Skeletal muscle cell (primary cell): ENCODE results near the gene TFRC.
A peak's percentile ranks its signal among the peaks of the same experiment; 100 is the strongest.
"Not testable (repeated sequence)": the region's sequence is repeated elsewhere in the genome, so short reads cannot be mapped to it uniquely, and the experiment has no call there.

Experiments
- DNase-seq: peaks from one replicate; pipeline ENCODE4 v3.0.0-alpha.2; 2010; ENCODE audit warnings: low read depth
- H3K4me3 ChIP-seq: 2 replicates; pipeline ENCODE4 v1.5.1; 2011; ENCODE audit warnings: low read depth, mild to moderate bottlenecking, control low read depth, low read length, moderate library complexity

The TFRC gene

DNA sequence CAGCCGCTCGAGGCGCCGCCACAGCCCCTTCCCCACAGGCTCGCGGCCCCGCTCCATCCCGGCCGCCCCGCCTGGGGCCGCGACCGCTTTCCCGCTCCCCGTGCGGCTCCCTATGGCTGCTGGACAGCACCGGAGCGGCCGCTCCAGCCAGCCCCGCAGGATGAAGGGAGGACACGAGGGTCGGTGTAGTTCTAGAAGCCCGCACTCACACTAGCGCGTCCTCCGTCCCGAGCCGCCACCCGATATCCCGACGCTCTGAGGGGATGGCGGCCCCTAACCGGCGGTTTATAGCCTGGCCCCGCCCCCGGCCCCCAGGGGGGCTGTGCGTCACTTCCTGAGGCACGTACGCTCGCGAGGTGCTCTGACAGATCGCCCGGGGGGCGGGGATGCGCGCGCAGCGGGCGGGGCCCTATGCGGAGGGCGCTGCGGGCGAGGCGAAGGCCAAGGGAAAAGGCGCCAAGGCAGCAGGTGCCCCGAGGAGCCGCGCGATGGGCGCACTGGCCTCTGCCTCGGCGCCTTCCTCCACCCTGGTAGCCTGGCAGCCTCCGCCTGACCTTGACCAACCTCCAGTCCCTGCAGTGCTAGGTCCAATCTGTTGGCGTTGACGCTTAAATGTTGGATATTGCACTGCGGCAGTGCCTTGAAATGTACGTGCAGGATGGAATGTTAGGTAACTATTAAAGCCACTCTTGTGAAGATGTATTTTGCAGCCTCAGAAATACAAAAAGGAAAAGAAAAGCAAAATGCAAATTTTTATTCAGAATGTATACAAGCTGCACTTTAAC lies at the start of gene TFRC:
TSS of gene TFRC (minus strand) at position 257 of the 785 bp plus-strand sequence. CDS start 4,991 bp downstream, outside the sequence.
- peak within 1 kb of the TSS; percentile 82 for H3K4me3 ChIP-seq
- DNase-seq, result peak; percentile 71

DNA sequence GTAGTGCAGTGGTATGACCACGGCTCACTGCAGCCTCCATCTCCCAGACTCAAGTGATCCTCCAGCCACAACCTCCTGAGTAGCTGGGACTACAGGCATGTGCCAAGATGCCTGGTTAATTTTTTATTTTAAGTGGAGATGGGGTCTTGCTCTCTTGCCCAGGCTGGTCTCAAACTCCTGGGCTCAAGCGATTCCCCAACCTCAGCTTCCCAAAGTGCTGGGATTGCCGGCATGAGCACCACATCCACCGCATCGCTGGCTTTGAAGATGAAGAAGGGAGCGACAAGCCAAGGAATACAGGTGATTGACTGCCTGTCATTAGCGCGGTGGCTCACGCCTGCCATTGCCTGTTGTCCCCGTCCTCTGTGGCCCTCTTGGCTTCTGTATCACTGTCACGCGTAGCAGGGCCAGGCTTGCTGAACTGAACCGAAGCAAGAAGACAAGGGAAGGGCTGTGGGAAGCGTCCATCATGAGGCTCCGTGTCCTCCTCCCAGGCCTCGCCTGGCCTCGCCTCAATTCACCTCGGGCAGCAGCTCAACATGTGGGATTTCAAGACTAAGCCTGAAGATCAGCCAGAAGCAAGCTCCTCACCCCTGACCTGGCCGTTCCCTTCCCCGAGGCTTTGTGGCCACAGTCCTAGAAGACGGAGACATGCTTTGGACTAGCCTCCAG lies 46.4 kb upstream of the TFRC start:
- DNase-seq, result no peak
- H3K4me3 ChIP-seq, result no peak overlapping the region

DNA sequence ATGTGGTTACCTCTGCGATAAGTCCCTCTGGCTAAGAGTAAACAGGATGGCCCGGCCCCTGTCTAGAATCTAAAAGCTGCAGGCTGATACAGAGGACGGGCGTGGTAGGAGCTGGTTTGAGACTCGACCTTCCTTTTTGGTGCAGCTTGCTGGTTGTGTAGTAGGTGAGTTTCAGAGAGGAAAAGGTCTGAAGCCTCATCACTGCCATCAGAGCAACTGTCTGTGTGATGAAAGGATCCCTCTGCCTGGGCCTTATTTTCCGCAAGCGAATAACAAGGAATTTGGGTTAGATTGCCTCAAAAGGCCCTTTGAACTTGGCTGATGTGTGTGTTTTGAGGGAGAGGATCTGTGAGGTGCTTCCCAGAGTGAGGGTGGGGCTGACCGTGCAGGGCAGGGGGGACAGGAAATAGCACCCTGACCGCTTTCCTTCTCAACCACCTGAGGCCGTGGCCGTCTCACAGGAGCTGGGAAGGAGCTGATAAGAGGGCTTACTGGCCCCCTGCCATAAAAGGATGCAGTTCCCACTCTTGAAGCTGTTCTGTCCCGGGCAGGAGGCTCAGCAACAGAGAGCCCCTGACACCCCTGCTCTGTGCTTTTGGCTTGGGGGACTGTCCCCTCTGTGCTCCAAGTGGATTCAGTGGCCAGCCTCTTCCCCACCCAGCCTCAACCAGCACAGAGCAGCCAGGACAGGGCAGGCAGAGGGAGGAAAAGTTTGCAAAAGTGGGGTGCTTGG lies 45.6 kb upstream of the TFRC start:
- no peak overlapping the region for H3K4me3 ChIP-seq
- DNase-seq, result no peak

DNA sequence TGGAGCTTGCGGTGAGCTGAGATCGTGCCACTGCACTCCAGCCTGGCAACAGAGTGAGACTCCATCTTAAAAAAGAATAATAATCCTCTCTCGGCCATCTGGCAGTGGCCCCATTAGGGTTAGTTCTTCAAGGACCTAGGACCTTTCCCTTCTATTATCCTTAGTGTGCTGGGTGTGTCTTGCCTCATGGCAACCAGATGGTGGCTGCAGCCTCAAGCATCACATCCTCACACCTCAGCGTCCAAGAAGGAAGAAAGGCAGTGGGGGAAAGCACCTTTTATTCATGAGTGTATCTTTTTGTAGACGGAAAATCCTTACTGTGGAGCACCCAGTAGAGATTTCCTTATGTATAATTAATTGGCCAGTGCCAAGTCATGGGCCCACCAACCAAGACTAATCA lies 42.7 kb upstream of the TFRC start:
- H3K4me3 ChIP-seq, result no peak overlapping the region
- DNase-seq, result no peak

DNA sequence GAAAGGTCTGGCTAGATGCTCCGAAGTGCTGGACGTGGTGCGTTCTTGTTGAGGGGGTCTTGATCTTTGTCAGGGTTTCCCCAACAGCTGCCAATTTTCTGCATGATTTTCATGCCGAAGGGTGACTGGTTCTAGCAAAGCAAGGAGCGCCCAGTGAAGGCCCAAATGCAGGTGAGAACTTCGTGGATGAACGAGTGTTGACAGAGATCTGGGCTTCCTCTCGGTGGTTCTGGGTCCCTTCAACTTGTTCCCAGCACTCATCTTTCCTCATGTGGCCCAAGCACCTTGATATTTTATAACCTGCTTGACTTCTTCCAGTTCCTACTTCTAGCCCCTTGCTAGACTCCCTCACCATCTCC lies 40.8 kb upstream of the TFRC start:
- no peak for DNase-seq
- H3K4me3 ChIP-seq, result no peak overlapping the region

DNA sequence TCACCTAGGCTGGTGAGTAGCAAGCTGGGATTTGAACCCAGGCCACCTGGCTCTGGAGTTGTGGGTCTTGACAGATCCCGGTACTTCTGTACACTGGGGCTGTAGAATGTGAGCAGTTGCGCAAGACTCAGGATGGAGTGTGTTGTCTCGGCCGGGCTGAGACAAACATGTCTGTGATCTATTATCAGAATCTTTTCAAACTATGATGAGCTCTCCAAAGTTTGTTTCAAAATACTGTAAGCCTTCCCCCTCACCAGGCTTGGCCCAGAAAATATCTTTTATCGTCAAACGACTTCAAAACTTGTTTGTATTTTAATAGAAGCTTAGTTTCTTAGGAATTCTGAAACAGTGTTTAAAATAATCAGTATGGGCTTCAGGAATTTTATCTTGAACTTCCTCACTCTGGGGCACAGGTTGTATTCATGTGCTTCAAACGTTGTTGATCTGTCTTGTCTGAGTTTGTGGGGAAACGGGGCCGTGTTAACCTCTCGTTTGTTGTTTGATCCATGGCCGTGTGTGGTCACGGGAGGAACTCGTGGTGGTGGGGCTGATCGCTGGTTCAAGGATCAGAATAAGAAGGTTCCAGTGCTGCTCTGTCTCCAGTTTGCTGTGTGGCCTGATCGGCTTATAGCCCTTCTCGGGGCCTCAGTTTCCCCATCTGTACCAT lies 40.3 kb upstream of the TFRC start:
- H3K4me3 ChIP-seq, result no peak overlapping the region
- DNase-seq, result no peak

DNA sequence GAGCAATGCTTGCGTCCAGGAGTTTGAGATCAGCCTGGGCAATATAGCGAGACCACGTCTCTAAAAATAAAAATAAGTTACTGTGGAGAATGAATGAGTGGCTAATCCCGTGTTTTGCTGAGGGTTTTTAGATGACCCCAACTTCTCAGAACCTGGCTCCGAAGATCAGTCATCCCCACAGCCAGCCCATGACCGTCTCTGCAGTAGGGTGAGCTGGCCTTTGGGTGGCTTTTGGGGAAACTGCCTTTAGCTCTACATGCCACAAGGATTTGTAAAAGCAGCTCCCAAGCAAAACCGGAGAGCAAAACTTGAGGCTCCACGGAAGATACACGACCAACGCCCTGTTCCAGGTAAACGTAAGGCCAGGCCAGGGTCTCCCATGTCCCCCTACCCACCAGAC lies 39.2 kb upstream of the TFRC start:
- H3K4me3 ChIP-seq, result no peak overlapping the region
- no peak for DNase-seq

DNA sequence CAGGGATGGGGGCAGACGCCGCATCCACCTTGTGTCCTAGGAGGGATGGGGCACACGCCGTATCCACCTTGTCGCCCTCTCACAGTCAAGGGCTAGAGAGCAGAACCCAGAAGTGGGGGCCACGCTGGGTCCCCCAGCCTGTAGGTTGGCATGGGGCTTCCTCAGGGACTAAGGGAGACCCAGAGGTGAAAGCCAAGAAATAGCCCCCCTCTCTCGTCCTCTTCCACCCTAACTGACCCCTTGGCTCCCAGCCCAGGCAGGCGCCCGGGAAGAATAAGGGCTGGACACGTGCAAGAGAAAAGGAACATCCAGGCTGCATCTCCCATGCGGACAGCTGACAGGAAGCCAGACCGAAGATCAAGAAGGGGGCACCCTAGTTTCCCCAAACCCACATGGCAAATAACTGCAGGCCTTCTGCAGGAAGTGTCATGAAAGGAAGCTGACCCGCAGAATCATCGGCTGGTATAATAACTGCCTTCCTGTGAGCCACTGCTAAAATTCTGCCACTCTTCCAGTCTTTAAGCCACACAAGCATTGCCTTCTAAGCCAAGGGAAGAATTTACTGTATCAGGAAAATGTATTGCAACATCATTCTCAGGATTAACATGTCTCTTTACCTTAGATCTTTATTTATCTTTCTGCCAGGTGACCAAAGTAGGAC lies 38.5 kb upstream of the TFRC start:
- H3K4me3 ChIP-seq, result no peak overlapping the region
- DNase-seq, result no peak

DNA sequence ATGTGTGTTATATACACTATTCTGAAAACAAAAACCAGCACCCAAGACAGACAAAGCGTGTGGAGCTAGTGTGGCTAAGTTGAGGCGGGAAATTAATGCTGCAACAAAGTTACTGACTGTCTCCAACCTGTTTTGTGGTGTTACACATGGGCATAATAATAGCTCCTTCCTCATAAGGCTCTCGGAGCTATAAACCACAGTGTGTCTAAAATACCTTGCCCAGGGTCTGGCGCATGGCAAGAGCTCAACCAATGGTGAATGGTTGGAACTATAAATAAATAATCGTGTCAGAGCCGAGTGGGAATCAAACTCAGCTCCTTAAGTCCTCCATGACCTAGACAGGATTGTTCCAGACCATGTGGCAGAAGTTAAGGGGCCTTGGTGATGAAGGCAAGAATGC lies 35.9 kb upstream of the TFRC start:
- DNase-seq, result no peak

DNA sequence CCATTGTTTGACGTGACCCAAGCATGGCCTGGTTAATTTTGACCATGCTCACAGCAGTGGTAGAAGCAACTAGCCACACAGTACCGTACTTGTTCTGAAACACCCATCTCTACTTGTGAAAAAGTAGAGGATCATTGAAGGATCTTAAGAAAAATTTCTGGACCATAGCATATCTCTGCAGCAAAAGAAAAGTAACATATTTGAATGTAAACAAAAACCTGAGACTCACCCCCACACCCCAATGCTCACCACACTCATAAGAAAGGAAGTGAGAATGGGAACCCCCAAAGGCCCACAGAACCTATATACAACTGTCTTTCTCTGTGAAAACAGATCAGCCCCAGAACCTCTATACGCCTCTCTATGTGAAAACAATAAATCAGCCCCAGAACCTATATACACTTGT lies 33.8 kb upstream of the TFRC start:
- DNase-seq, result no peak
- H3K4me3 ChIP-seq, result no peak overlapping the region

More for the DNA sequence above, 35.9 kb upstream of the TFRC start:
- no peak overlapping the region for H3K4me3 ChIP-seq

DNA sequence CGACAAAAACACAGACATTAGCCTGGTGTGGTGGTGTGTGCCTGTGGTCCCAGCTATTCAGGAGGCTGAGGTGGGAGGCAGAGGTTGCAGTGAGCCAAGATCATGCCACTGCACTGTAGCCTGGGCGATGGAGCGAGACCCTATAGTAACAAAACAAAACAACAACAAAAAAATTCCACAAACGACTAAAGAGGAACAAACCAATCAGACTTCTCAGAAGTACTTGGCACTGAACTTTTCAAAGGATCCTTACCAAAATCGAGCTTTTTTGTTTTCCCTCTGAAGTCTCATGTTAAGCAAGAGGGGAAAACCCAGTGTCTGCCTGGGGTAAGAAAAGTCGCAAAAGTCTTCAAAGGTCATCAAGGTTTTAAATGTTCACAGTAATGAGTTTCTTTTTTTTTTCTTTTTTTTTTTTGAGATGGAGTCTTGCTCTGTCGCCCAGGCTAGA lies 30.1 kb upstream of the TFRC start:
- H3K4me3 ChIP-seq, result no peak overlapping the region
- DNase-seq, result no peak

DNA sequence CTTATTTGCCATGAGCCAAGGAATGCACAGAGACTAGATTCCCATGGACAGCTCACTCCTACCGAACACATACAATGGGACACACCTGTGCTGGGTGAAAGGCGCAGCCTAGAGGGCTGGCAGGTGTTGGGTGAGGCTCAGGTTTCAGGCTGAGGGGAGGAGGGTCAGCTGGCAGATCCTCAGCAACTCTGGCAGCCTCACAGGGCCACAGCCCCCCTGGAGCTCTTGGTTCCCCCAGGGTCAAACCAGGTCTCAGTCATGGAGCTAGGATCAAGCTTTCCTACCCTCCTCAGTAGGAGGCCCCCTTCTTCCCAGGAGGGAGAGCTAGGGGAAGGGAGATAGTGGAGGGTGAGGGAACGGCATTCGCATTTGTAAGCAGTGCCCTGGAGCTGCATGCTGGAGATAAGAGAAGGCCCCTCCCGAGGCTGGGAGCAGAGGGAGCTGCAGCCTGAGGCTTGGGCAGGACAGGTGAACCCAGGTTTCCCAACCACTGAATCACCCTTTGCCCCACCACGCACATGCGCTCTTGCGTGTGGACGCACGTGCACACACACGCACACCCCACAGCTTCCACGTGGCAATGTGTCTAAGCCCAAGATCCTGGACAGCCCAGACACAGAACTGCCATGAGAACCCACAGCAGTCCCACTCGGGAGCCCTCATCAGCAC lies 26.3 kb upstream of the TFRC start:
- DNase-seq, result no peak
- H3K4me3 ChIP-seq, result no peak overlapping the region

DNA sequence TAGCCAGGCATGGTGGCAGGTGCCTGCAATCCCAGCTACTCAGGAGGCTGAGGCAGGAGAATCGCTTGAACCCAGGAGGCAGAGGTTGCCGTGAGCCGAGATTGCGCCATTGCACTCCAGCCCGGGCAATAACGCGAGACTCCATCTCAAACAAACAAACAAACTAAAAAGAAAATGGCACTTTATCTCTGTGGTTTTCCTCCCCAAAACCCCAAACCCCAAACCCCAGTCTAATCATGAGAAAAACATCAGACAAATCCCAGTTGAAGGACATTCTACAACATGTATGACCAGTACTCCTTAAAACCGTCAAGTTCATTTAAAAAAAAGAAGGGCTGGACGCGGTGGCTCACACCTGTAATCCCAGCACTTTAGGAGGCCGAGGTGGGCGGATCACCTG lies 22.8 kb upstream of the TFRC start:
- DNase-seq, H3K4me3 ChIP-seq: not testable (repeated sequence)

DNA sequence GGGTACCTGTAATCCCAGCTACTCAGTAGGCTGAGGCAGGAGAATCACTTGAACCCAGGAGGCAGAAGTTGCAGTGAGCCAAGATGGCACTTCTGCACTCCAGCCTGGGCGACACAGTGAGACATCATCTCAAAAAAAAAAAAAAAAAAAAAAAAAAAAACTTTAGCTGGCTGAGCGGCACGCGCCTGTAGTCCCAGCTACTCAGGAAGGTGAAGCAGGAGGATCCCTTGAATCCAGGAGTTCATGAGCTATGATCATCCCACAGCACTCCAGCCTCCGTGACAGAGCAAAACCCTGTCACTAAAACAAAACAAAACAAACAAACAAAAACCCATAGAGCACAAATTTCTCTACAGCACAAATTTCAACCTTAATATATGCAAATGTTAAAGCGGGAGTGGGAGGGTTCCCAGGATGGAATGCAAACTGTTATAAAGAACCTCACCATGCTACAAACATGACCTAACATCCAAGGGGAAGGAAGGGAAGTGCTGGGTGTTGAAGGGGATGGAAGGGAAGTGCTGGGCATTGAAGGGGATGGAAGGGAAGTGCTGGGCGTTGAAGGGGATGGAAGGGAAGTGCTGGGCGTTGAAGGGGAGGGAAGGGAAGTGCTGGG lies 16.6 kb upstream of the TFRC start:
- not testable (repeated sequence) for DNase-seq, H3K4me3 ChIP-seq

DNA sequence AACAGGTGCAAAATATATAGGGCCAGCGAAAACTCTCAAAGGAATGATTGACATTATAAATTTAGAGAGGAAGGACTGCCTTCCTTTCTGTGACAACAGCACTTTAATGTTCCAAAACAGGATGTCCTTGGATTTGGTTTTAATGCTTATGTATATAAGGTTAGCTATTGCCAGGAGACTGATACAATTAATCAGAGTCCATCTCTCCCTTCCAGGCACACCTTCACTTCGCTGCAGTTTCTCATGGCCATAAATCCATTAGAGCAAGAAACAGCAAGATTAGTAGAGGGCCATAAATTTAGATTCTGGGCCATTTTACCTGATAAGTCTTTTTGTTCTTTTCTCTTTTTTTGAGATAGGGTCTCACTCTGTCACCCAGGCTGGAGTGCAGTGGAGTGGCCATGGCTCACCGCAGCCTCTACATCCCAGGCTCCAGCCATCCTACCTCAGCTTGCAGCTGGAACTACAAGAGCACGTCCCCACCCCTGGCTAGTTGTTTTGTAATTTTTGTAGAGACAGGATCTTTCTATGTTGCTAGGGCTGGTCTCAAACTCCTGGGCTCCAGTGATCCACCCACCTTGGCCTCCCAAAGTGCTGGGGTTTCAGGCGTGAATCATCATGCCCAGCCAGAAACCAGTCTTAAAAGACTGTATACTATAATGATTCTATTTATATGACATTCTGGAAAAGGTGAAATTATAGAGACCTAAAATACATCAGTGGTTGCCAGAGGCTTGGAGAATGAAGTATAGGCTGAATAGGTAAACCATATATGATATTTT lies 15.7 kb upstream of the TFRC start:
- DNase-seq, result no peak
- no peak overlapping the region for H3K4me3 ChIP-seq

DNA sequence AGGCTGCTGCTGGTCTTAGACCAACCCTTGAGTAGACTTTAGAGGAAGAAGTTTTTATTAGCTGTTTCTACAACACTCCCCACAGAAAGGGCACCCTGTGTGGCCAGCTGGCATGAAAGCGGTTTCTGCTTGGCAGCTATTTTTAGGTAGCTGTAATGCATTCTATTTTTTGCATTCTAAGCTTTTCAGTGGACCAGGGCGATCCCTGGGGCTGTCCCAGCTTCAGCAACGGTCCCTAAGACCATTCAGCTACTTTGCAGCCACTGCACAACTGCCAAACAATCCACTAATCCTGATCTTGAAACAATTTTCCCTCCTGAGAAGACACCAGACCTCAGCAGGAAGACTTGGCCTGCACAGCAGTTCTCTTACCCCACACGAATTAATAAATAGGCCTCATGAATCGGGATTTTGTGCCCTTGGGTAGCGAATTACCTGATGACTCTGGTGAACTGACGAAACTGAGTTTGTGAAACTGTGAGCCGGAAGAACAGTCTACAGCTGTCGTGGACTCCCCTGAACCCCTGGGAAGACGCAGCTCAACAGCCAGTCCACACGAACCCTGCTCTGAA lies 14.6 kb upstream of the TFRC start:
- H3K4me3 ChIP-seq, result no peak overlapping the region
- no peak for DNase-seq

DNA sequence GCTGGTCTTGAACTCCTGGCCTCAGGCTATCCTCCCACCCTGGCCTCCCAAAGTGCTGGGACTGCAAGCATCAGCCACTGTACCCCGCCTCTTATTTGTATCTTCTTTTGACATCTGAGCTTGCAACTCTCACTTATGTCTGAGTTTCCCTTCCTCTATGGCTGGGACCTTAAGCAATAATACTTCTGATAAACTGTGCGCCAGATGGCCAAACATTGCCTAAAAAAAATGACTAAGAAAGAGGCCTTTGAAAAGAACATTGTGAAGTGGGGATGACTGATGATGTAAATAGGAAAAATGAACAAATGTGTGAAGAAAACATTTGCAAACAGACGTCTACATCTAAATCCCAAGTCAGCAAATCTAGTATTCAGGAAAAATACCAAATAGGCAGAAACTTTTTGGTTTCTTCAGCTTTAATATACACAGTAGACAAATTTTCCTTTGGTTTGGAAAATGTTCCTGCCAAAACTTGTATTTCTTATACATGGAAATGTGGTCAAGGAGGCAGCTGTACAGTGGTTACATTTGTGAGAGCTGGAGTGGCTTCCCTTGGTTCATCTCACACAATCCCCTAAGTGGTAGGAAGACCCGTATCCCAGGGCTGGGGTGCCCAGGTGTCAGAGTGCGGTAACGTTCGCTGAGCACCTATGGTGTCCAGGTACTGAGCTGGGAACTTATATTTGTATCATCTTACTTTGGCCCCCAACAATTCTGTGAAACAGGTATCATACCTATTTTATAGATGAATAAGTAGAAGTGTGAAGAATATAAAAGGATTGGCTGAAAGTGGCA lies 11.6 kb upstream of the TFRC start:
- no peak for DNase-seq
- no peak overlapping the region for H3K4me3 ChIP-seq
